GM12891 (cell line): ENCODE measurements around the gene FANCB. TPM values are rescaled to one million over a fixed set of nuclear protein-coding genes. Genes with fewer than 3 reads are reported as not detected.

Source experiments
- DNase-seq: peaks from one replicate; pipeline ENCODE4 v3.0.0; 2011; ENCODE audit warnings: low spot score; ENCODE audit not compliant: insufficient read length
- FAIRE-seq: peaks from 2 replicates; lab custom pipeline; 2011; peaks lifted over from hg19 to GRCh38; lab: Jason Lieb, UNC
- PAX5 ChIP-seq: IDR thresholded peaks from 2 replicates; pipeline ENCODE4 v1.6.1; 2011; ENCODE audit warnings: low read length, moderate library complexity, mild to moderate bottlenecking; ENCODE audit not compliant: insufficient read depth, severe bottlenecking
- POLR2A ChIP-seq: IDR thresholded peaks from 2 replicates; pipeline ENCODE4 v1.6.1; 2011; ENCODE audit warnings: low read depth, low read length, control low read depth
- POLR2AphosphoS5 ChIP-seq: IDR thresholded peaks from 2 replicates; pipeline ENCODE4 v1.6.1; 2011; ENCODE audit warnings: low read depth, low read length, control low read depth
- POU2F2 ChIP-seq: IDR thresholded peaks from 2 replicates; pipeline ENCODE4 v1.6.1; 2011; ENCODE audit warnings: low read depth, mild to moderate bottlenecking, control low read depth, low read length, moderate library complexity
- SPI1 ChIP-seq: IDR thresholded peaks from 2 replicates; pipeline ENCODE4 v1.6.1; 2011; ENCODE audit warnings: low read depth, low read length, control low read depth
- TAF1 ChIP-seq: IDR thresholded peaks from 2 replicates; pipeline ENCODE4 v1.6.1; 2011; ENCODE audit warnings: low read depth, low read length, control low read depth
- polyA plus RNA-seq: library from polyadenylated mRNA; unstranded; fragments of >200 nt; gene quantifications from one replicate; pipeline ENCODE4 v1.2.1, GENCODE V29; 2012; ENCODE audit warnings: low read depth, missing spikeins, inconsistent platforms; ENCODE audit not compliant: missing spikeins

Gene FANCB
- 1.4 TPM for polyA plus RNA-seq

DNA sequence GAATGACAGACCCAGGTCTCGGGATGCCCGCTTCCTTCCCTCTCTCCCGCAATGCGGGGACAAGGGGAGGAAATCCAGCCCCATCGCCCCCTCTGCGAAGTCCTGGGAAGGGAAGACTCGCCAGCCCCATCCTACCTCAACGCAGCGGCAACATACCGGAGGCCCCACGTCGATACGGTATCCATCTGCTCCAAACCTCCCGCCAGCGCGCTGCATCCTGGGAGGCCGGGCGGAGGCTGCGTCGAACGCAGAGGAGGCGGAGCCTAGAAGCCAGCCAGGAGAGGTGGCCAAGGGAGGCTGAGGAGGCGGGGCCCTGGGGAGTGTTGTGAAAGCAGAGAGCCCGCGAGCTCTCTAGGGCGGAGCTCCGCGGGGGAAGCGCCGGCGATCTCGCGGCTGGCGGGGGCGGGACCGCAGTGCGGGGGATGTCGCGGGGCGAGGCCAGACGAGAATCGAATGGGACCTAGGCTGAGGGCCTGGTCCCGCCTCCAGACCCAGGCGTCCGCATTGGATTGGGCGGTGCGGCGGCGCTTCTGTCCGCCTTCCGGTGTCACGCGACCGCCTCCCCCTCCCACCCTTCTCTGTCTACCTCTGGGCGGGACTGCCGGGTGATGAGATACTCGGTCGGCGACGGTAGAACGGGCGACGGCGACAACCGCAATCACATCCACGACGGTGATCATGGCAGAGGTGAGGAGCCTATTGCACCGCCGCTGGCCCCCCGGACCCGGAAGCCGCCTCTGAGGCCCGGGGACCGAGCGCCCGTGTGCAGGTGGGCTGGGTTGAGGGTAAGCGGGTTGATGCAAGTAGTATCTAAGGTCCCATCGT, at the start of gene FANCB, which contains the start of gene MOSPD2:
TSS of gene FANCB (minus strand) at position 219 of the 825 bp plus-strand sequence. CDS start 7,559 bp downstream, outside the sequence.
TSS of gene MOSPD2 (plus strand) at position 571 of the 825 bp plus-strand sequence. CDS start at position 679, 108 bp downstream.
- DNase-seq: peak; percentile 68
- TF ChIP-seq POLR2A (no peak), POU2F2 (no peak), TAF1 (0 out of 2 replicates have a peak, but pooled peaks have one; percentile 22)
- peak; percentile 99 for FAIRE-seq

DNA sequence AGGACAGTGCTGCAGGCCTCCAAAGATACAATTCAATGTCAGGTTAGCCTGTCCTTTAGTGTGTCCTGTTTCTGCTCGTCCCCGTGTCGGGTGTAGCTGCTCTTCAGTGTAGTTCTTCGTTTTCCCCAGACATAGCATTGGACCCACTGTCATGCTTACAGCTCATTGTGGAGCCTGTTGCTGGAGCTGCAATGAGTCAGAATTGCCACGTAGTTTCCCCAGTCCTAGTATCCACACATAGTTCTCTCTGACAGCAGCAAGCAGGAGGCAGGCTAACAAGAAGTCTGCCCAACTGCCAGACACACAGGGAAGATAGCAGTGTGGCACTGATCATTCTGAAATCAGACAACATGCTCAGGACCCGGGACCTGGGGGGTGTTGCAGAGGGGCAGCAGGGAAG, 49.6 kb upstream of the FANCB start:
- FAIRE-seq (no peak), DNase-seq (no peak)
- TF ChIP-seq POU2F2: no peak
- TF ChIP-seq POLR2A: no peak
- no peak for TF ChIP-seq POLR2AphosphoS5
- no peak for TF ChIP-seq PAX5
- no peak for TF ChIP-seq SPI1
- no peak for TF ChIP-seq TAF1

DNA sequence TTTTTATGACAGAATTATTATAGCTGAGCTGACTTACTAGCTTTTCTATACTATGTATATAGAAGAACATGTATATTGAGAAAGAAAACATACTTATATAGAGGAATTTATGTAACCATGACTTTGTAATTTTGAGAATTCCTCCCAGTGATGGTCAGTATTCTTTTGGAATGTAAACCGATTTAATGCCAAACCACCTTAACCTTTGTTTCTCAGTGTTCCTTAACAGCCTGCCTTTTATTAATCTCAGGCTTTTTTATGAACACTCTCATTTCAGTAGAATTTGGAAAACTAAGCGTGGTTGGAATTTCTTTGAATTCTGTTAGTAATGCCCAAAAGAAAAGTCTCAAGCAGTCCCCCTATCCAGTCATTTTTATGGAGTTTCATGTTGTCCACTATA, 47.3 kb upstream of the FANCB start:
- DNase-seq: no peak
- no peak for FAIRE-seq
- no peak for TF ChIP-seq SPI1
- no peak for TF ChIP-seq PAX5
- TF ChIP-seq POLR2A: no peak
- TF ChIP-seq POU2F2: no peak
- TF ChIP-seq POLR2AphosphoS5: no peak
- TF ChIP-seq TAF1: no peak

- DNase-seq (no peak), FAIRE-seq (no peak)
- no peak for TF ChIP-seq POLR2A
These were observed 46.5 kb upstream of the FANCB start for GRCh38 chrX:14919407-14919806.

DNA sequence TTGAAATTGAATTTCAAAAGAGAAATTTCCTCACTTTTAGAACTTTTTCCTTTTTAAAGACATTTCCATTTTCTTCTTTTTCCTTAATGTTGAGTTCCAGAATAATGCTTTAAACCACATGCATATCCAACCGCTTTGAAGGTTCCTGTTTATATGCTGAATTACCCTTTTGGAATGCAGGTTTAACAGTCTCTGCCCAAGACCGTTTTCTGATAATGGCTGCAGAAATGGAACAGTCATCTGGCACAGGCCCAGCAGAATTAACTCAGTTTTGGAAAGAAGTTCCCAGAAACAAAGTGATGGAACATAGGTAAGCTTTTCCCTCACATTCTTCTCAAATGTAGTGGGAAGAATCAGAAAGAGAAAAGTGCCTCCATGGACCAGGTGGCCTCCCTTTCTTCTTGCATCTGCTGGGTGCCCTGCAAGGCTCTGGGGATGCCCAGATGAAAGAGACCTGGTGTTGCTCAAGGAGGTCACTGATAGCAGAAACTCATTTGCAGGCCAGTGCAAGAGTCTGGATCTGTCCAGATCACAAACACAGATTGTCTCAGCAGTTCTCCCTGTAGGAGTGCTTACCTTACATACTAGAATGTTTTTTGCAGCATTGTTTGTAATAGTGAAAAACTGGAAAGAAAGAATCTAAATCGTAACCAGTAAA, 43.3 kb upstream of the FANCB start:
- no peak for DNase-seq
- no peak for TF ChIP-seq TAF1
- TF ChIP-seq SPI1: no peak
- TF ChIP-seq PAX5: no peak
- TF ChIP-seq POU2F2: no peak
- no peak for TF ChIP-seq POLR2AphosphoS5
- TF ChIP-seq POLR2A: no peak
- FAIRE-seq: no peak

- TF ChIP-seq POLR2A: no peak
- no peak for TF ChIP-seq POLR2AphosphoS5
- TF ChIP-seq PAX5: no peak
- TF ChIP-seq POU2F2: no peak
- no peak for TF ChIP-seq TAF1
- TF ChIP-seq SPI1: no peak
- no peak for DNase-seq
- no peak for FAIRE-seq
These were observed 42.7 kb upstream of the FANCB start for GRCh38 chrX:14915596-14915995.

GRCh38 chrX:14913241-14913640, 40.4 kb upstream of the FANCB start:
- FAIRE-seq (no peak), DNase-seq (no peak)
- no peak for TF ChIP-seq POLR2AphosphoS5
- no peak for TF ChIP-seq SPI1
- no peak for TF ChIP-seq PAX5
- no peak for TF ChIP-seq TAF1
- TF ChIP-seq POLR2A: no peak

DNA sequence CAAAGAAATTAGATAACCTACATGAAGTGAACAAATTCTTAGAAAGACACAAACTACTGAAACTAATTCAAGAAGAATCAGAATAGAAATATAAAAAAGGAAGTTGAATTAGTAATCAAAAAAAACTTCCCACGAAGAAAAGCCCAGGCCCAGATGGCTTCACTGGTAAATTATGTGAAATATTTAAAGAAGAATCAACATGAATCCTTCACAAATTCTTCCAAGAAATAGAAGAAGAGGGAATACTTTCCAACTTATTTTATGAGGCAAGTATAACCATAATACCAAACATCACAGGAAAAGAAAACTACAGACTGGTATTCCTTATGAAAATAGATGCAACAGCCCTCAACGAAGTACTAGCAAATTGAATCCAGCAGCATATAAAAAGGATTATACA, 31.0 kb upstream of the FANCB start:
- DNase-seq: no peak
- no peak for TF ChIP-seq POU2F2
- no peak for TF ChIP-seq PAX5
- no peak for TF ChIP-seq SPI1
- no peak for TF ChIP-seq POLR2AphosphoS5
- TF ChIP-seq TAF1: no peak
- no peak for TF ChIP-seq POLR2A
- FAIRE-seq: no peak

- no peak for DNase-seq
- TF ChIP-seq POU2F2: no peak
- no peak for TF ChIP-seq POLR2A
- no peak for TF ChIP-seq POLR2AphosphoS5
- no peak for TF ChIP-seq TAF1
- no peak for TF ChIP-seq PAX5
- TF ChIP-seq SPI1: no peak
- no peak for FAIRE-seq
These were observed 29.7 kb upstream of the FANCB start for GRCh38 chrX:14902537-14902936.

DNA sequence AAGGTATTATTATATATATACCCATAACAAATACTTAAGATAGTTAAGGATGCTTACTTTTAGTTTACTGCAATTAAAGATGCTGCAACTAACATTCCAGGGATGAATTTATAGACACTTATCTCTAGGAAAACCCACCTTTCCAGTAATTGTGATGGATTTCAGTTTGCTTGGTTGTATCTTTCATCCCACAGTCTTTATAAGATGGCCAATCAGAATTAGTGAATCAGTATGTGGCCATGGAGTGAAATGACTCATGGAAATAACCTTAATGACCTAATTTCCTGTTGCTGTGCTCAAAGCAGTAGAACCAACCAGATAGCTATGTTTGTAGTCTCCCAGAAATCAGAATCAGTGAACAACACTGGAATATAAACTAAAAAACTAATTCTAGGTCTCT, 26.7 kb upstream of the FANCB start:
- FAIRE-seq (no peak), DNase-seq (no peak)
- TF ChIP-seq SPI1 (no peak), PAX5 (no peak), POU2F2 (no peak), TAF1 (no peak), POLR2A (no peak), POLR2AphosphoS5 (no peak)
